ENCODE results near the gene CACUL1.

DNA sequence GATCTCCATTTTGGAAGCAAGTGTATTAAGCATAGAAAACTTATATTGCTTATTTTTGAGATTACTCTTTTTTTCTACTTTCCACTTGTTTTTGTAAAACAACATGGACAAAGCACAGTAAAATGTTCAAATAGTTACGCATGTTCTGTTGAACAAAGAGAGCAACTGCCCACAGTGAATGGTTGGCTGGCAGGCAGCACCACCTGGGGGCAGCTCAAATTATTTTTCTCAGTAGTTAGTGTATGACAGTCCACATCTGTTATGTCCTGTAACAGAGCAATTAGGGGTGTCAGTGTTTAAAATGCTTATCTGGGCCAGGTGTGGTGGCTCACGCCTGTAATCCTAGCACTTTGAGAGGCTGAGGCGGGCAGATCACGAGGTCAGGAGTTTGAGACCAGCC is 46.1 kb upstream of the CACUL1 start:
- TF ChIP-seq, protein P1, sequence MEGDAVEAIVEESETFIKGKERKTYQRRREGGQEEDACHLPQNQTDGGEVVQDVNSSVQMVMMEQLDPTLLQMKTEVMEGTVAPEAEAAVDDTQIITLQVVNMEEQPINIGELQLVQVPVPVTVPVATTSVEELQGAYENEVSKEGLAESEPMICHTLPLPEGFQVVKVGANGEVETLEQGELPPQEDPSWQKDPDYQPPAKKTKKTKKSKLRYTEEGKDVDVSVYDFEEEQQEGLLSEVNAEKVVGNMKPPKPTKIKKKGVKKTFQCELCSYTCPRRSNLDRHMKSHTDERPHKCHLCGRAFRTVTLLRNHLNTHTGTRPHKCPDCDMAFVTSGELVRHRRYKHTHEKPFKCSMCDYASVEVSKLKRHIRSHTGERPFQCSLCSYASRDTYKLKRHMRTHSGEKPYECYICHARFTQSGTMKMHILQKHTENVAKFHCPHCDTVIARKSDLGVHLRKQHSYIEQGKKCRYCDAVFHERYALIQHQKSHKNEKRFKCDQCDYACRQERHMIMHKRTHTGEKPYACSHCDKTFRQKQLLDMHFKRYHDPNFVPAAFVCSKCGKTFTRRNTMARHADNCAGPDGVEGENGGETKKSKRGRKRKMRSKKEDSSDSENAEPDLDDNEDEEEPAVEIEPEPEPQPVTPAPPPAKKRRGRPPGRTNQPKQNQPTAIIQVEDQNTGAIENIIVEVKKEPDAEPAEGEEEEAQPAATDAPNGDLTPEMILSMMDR (IDR thresholded peaks at IDR 0.05): no peak
- no peak for TF ChIP-seq POLR2A (IDR thresholded peaks at IDR 0.05)
